ENCODE data around the gene FGD6.

DNA sequence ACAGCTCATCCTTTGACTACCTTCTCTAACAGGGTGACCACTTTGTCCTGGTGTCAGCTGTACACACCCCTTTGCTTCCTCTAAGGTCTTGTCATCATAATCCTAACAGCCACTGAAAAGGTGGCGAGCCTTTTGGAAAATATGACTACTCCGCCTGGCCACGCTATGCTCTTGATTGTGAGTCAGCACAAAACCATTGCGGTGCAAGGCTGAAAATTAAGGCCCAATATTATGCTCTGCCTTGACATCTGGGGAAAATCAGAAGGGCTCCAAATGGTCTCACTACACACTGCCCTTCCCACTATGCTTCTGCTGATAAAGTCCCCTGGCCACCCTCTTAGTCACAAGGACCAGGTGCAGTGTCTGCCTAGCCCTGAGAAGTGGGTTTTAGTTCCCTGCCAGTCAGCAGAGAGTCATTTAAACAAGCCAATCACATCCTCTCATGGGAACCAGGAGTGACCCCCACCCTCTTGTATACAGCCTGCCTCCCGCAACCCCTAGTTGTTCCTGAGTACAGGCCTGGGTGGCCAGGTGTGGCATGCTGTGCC is 34.3 kb downstream of the FGD6 start:
- TF ChIP-seq, protein P1, sequence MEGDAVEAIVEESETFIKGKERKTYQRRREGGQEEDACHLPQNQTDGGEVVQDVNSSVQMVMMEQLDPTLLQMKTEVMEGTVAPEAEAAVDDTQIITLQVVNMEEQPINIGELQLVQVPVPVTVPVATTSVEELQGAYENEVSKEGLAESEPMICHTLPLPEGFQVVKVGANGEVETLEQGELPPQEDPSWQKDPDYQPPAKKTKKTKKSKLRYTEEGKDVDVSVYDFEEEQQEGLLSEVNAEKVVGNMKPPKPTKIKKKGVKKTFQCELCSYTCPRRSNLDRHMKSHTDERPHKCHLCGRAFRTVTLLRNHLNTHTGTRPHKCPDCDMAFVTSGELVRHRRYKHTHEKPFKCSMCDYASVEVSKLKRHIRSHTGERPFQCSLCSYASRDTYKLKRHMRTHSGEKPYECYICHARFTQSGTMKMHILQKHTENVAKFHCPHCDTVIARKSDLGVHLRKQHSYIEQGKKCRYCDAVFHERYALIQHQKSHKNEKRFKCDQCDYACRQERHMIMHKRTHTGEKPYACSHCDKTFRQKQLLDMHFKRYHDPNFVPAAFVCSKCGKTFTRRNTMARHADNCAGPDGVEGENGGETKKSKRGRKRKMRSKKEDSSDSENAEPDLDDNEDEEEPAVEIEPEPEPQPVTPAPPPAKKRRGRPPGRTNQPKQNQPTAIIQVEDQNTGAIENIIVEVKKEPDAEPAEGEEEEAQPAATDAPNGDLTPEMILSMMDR (IDR thresholded peaks at IDR 0.05): no peak
- TF ChIP-seq EZH2 (IDR thresholded peaks at IDR 0.05; ENCODE audit: borderline replicate concordance, insufficient read depth, low read depth, low read length, poor library complexity, severe bottlenecking): no peak
